HG02798 (cell line): ENCODE data around the gene TAF3.
A peak's percentile ranks its signal among the peaks of the same experiment; 100 is the strongest.

Source experiments
- ATAC-seq: cut with Tn5 transposase; IDR thresholded peaks from one replicate; pipeline ENCODE4 v1.9.1; 2021; ENCODE audit warnings: mild to moderate bottlenecking; ENCODE audit not compliant: unreplicated experiment, poor library complexity

Gene TAF3

GRCh38 chr10:7956508-7956907 is 138.2 kb downstream of the TAF3 start:
- peak; percentile 88 for ATAC-seq

GRCh38 chr10:7957591-7957990 is 139.3 kb downstream of the TAF3 start:
- ATAC-seq = no peak

- no peak for ATAC-seq
Observed at GRCh38 chr10:7958442-7958841, 140.1 kb downstream of the TAF3 start.

DNA sequence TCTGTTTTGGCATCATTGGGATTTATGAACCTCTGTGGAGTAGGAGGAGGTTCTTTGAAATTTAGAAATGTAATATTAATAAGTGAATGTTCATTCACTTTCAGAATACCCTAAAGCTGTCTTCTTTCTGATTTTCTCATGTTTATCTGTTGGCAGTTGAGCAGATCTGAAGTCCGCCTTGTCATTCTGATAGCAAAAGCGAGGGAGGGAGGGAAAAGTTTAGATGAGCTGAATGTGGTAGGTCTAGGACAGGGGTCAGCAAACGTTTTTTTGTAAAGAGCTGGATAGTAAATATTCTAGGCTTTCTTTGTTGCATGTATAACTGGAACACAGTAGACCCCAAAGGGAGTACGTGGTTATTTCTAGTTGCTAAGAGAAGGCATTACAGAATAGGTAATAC is 141.8 kb downstream of the TAF3 start:
- ATAC-seq = no peak

- no peak for ATAC-seq
Observed at GRCh38 chr10:7962592-7962991, 144.3 kb downstream of the TAF3 start.

DNA sequence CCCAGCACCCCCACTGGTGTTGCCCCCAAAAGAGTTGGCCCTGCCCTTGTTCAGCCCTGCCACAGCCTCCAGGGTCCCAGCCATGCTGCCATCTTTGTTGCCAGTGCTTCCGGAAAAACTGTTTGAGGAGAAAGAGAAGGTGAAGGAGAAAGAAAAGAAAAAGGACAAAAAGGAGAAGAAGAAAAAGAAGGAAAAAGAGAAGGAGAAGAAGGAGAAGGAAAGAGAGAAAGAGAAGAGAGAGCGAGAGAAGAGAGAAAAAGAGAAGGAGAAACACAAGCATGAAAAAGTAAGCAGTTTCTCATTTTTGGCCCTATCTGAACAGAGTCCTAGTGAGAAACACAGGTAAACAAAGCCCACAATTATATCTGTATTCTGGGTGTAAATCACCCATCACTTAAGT is 147.2 kb downstream of the TAF3 start:
- no peak for ATAC-seq

GRCh38 chr10:7967035-7967434 is 148.7 kb downstream of the TAF3 start:
- no peak for ATAC-seq

DNA sequence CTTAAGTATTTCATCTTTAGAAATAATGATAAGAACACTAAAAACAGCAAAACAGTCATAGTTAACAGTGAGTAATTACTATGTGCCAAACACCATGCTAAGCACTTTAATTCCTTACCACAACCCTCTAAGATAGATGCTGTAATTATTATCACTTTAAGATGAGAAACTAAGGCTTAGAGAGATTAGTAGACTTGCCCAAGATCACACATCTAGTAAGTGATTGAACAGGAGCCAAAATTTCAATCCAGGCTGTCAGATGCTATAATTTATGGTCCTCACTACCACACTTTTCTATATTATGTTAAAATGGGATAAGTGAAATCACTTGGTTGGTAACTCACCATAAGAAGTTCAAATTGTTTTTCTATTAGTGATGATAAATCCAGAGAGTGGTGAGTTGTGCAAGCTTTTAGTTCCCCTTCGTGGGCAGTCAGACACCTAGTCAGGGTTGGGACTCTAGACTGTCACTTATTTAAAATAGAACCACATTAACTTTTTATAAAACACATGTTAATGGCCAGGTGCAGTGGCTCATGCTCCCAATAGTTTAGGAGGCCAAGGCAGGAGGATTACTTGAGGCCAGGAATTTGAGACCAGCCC is 150.3 kb downstream of the TAF3 start:
- ATAC-seq = no peak

- no peak for ATAC-seq
Observed at GRCh38 chr10:7969623-7970022, 151.3 kb downstream of the TAF3 start.

DNA sequence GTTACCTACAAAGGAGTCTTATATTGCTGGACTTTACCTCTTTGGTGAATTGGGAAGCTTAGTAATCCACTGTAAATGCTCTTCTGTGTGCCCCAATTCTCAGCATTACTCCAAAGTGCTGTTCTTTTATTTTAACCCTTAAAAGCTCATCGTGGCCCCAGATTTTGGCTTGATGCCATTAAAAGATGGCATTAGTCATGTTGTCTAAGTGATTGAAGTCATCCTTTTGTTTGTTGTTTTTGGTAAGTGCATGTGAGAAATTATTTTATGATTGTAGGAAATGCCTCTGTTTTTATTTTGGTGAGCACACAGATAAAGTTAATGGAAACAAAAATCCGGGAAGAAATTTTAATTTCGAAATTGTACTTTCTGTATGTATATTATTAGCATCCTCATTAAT is 153.6 kb downstream of the TAF3 start:
- ATAC-seq = no peak

DNA sequence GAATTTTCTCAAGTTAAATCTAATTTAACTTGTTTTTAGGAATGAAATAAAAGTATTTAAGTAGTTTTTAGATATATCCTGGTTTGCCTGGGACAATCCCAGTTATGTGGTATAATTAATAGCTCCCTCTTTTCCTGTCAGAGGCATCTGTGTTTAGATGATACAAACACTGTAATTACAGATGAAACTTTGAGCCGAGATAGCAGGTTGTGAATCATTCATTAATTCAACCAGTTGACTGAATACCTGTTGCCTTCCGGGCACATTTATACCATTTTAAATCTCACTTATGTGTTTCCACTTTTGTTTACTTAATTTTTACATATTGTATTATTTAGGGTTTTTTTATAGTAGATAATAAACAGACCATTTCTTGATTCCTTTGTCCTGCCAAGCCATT is 154.1 kb downstream of the TAF3 start:
- ATAC-seq = no peak

DNA sequence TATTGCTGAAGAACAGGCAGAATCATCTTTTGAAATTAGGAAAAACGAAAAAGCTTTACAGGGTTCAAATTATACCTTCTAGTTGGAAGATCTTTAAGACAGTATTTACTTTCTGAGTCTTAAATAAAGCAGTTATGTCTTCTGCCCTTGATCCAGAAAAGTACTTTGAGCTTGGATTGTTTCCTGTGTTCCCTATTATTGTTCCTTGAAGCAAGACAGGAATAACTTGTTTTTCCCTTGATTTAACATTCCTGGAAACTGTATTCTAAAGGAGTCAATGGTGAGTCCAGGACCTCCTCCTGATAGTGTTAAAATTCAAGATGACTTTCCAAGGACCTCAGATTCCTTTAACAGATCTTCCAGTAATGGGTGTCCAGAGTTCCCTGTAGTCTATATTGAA is 161.9 kb downstream of the TAF3 start:
- ATAC-seq = no peak

DNA sequence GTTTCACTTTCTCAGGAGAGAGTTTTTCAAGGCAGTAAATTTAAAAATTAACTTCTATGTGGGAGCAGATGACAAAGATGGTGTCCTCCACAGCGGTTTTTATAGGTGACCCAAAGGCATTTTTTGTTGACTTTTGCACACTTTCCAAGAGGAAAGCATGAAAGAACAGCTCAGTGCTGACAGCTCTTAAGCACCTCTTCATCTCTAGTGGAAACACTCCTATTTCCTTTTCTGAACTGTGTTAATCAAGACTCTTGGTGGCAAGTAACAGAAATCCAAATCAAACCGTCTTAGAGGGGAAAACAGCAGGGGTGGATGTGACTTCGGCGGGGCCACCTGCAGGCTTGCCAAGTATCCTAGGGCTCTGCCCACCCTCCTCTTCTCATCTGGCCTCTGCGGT is 164.4 kb downstream of the TAF3 start:
- ATAC-seq = no peak

DNA sequence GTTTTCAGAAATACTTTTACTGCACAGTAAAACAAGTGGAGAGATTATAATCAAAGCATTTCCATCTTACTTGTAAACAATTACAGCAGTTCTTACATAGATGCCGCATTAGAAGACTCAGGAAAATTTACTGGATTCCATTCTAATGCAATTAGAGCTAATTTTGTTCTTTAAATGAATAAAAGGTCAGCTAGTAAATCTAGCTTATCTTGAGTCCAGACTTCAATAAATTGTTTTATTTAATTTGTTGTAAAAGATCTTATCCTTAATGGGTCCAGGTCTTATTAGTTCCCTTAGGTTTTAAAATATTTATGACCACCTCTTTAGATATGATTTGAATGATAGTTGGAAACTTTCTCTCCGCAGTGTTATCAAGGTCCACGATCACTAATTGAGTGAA is 166.0 kb downstream of the TAF3 start:
- ATAC-seq = no peak

GRCh38 chr10:7984896-7985295 is 166.6 kb downstream of the TAF3 start:
- no peak for ATAC-seq

DNA sequence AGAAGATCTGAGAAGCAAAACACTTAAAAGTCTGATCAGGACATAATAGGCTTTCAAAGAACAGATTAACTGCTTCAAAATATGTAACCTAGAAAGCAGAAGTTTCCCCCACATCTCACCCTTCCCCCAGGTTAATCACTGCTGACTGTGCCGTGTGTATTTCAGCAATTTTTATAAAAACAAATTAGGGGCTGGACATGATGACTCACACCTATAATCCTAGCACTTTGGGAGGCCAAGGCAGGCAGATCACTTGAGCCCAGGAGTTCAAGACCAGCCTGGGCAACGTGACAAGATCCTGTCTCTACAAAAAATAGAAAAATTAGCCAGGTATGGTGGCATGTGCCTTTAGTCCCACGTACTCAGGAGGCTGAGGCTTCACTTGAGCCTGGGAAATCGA is 168.5 kb downstream of the TAF3 start:
- ATAC-seq = no peak

GRCh38 chr10:7988989-7989388 is 170.7 kb downstream of the TAF3 start:
- no peak for ATAC-seq

DNA sequence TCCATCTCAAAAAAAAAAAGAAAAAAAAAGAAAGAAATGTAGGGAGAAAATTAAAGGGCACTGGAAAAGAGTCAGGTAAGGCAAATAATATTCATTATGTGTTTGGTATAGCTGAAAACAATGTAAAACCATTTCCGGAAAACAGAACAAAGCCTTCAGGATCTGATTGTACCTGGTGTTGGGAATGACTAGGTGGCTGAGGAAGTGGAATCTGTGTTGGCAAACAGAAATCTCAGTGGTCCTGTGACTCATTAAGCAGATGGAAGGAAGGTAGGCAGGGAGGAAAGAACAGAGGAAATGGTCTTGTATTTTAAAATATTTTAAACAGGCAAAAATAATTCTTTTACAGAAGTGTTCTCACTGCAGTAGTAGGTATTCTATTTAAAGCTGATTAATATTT is 180.5 kb downstream of the TAF3 start:
- no peak for ATAC-seq

DNA sequence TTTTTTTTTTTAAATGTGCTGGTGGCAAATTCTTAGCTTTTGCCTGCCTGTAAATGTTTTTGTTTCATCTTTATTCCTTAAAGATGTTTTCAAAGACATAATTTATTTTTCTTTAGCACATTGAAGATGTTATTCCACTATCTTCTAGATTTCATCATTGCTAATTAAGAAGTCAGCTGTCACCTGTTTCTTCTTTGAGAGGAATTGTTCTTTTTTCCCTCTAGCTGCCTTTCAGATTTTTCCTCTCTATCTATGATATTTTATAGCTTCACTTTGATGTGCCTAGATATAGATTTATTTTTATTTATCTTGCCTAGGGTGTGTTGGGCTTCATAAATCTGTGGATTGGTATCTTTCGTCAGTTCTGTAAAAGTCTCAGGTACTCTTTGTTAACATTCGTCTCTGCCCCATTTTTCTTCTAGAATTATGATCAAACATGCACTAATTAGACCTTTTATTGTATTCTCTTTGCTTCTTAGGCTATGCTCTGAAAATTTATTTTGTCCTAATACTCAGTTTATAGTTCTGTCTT is 186.2 kb downstream of the TAF3 start:
- ATAC-seq = no peak

DNA sequence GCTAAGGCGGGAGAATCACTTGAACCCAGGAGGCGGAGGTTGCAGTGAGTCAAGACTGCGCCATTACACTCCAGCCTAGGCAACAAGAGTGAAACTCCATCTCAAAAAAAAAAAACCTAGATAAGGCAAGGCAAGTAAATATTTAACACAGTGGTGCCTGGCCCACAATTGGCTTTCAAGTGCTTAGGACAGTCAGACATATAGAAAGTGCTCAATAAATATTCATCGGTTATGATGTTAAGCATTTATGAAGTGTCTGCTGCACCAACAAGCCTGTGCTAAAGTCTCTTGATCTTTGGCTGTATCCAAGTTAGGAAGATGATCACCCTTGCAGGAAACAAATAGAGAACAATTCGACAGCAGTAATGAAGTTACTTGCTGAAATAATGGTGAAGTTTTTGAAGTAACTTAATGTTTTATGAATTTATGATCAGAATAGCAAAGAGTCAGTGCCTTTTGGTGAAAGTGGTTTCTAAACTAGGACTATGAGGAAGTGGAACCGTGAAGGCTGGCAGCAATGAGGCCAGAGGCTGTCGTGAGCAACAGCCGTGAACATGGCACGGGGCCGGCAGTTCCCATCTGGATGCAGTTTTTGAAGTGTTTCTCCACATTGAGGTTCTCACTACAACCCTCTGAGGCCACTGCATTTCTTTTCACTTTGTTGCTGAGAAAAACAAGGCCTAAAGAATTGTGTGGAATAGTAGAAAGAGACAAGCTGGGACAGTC is 188.1 kb downstream of the TAF3 start:
- peak; percentile 71 for ATAC-seq

- ATAC-seq = no peak
Observed at GRCh38 chr10:8009031-8009430, 190.7 kb downstream of the TAF3 start.

DNA sequence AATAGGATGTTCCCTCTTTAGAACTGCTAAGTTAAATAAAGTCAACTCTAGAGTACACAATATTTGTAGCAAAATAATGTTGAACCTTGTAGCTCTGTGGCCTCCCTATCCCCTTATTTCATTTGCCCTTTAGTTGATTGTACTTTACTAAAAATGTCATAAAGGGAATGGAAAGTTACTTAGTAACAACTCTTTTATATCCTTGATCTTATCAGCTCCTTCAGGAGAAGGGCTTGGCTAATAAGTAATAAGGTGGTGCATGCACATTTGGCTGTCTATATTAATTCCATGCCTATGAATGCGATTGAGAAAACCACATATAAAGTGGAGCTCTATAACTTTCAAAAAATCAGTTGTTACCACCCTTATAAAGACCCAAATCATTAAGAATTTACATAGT is 194.7 kb downstream of the TAF3 start:
- ATAC-seq = no peak
